ENCODE results near the gene GEMIN8.

GEMIN8 gene

DNA sequence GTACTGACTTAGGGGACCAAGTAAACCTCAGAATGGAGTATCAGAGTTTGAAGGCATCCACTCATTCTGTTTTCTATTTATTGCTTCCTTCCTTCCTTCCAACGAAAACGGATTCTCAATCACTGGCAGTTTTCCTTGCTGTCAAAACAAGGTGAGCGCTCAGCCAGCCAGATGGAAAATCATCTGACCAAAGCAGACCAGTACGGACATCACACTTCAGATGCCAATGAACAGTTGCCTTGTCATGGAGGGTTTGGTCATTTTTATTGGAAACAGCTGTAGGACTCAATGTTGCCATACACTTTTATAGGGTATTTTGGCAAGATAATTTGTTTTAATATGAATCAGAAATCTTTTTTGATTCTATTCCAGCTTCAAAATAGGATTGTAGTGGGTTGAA, 16.6 kb downstream of the GEMIN8 start:
- no peak for TF ChIP-seq CTCF (IDR thresholded peaks at IDR 0.05; ENCODE audit: control insufficient read depth, insufficient read depth, low read depth, low read length, missing control alignments)
- peak; percentile 59 for DNase-seq (ENCODE audit: low read depth)
- no peak overlapping the region for H3K4me3 ChIP-seq (ENCODE audit: control insufficient read depth, low read depth, low read length)

- no peak for DNase-seq (ENCODE audit: low read depth)
- no peak for TF ChIP-seq CTCF (IDR thresholded peaks at IDR 0.05; ENCODE audit: control insufficient read depth, insufficient read depth, low read depth, low read length, missing control alignments)
- H3K4me3 ChIP-seq (ENCODE audit: control insufficient read depth, low read depth, low read length), result no peak overlapping the region
These were observed 19.1 kb downstream of the GEMIN8 start for GRCh38 chrX:14010566-14010965.

- no peak overlapping the region for H3K4me3 ChIP-seq (ENCODE audit: control insufficient read depth, low read depth, low read length)
- no peak for TF ChIP-seq CTCF (IDR thresholded peaks at IDR 0.05; ENCODE audit: control insufficient read depth, insufficient read depth, low read depth, low read length, missing control alignments)
- DNase-seq (ENCODE audit: low read depth), result no peak
These were observed 23.2 kb downstream of the GEMIN8 start for GRCh38 chrX:14006540-14006939.

GRCh38 chrX:14003876-14004425, 25.7 kb downstream of the GEMIN8 start:
- no peak overlapping the region for H3K4me3 ChIP-seq (ENCODE audit: control insufficient read depth, low read depth, low read length)
- DNase-seq (ENCODE audit: low read depth), result no peak
- no peak for TF ChIP-seq CTCF (IDR thresholded peaks at IDR 0.05; ENCODE audit: control insufficient read depth, insufficient read depth, low read depth, low read length, missing control alignments)

GRCh38 chrX:14003028-14003427, 26.7 kb downstream of the GEMIN8 start:
- no peak overlapping the region for H3K4me3 ChIP-seq (ENCODE audit: control insufficient read depth, low read depth, low read length)
- no peak for TF ChIP-seq CTCF (IDR thresholded peaks at IDR 0.05; ENCODE audit: control insufficient read depth, insufficient read depth, low read depth, low read length, missing control alignments)
- no peak for DNase-seq (ENCODE audit: low read depth)

DNA sequence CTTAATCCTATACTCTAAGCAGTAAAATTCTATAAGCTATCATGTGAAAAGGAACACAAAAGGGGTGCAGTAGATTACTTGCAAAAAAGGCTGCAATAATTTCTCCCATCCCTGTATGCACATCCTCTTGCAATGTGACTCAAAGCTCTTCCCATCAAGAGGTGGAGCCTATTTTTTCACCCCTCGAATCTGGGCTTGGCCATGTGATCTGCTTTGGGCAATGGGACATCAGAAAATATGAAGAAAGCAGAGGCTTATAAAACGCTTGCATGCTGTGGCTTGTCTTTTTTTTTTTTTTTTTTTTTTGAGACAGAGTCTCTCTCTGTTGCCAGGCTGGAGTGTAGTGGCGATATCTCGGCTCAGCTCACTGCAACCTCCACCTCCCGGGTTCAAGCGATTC, 33.0 kb downstream of the GEMIN8 start:
- no peak overlapping the region for H3K4me3 ChIP-seq (ENCODE audit: control insufficient read depth, low read depth, low read length)
- no peak for DNase-seq (ENCODE audit: low read depth)
- TF ChIP-seq CTCF (IDR thresholded peaks at IDR 0.05; ENCODE audit: control insufficient read depth, insufficient read depth, low read depth, low read length, missing control alignments), result no peak
